Measurements from ENCODE around the gene CDK6.

- no peak for TF ChIP-seq EP300 (IDR thresholded peaks at IDR 0.05; ENCODE audit: borderline replicate concordance in 1 of 2, low read depth in 2 of 2, low read length in 2 of 2)
- no peak for TF ChIP-seq SP1 (IDR thresholded peaks at IDR 0.05; ENCODE audit: low read depth, low read length)
- TF ChIP-seq RFX5 (IDR thresholded peaks at IDR 0.05; ENCODE audit: borderline replicate concordance, low read depth, low read length): no peak
- TF ChIP-seq, protein P1, sequence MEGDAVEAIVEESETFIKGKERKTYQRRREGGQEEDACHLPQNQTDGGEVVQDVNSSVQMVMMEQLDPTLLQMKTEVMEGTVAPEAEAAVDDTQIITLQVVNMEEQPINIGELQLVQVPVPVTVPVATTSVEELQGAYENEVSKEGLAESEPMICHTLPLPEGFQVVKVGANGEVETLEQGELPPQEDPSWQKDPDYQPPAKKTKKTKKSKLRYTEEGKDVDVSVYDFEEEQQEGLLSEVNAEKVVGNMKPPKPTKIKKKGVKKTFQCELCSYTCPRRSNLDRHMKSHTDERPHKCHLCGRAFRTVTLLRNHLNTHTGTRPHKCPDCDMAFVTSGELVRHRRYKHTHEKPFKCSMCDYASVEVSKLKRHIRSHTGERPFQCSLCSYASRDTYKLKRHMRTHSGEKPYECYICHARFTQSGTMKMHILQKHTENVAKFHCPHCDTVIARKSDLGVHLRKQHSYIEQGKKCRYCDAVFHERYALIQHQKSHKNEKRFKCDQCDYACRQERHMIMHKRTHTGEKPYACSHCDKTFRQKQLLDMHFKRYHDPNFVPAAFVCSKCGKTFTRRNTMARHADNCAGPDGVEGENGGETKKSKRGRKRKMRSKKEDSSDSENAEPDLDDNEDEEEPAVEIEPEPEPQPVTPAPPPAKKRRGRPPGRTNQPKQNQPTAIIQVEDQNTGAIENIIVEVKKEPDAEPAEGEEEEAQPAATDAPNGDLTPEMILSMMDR (IDR thresholded peaks at IDR 0.05; ENCODE audit: control extremely low read depth in 1 of 3, insufficient read depth in 1 of 3, low read depth in 1 of 3, low read length in 3 of 3): no peak
- TF ChIP-seq CTBP2 (IDR thresholded peaks at IDR 0.05; ENCODE audit: borderline replicate concordance, insufficient read depth, insufficient read length, low read length): no peak
- TF ChIP-seq CEBPB (IDR thresholded peaks at IDR 0.05; ENCODE audit: low read depth, low read length): no peak
- TF ChIP-seq ZNF274 (IDR thresholded peaks at IDR 0.05; ENCODE audit: borderline replicate concordance, extremely low read depth, low read length): no peak
- TF ChIP-seq SIX5 (IDR thresholded peaks at IDR 0.05; ENCODE audit: low read depth, low read length): no peak
Observed at GRCh38 chr7:92848851-92849250, 12.5 kb upstream of the CDK6 start.

All from H1 (cell line).